PFSK-1 (cell line): ENCODE data around the gene RIIAD1. TPM values are rescaled to one million over a fixed set of nuclear protein-coding genes. Genes with fewer than 3 reads are reported as not detected.

ENCODE experiments used
- FOXP2 ChIP-seq: optimal IDR thresholded peaks from 2 replicates; pipeline ENCODE3; 2011; ENCODE audit warnings: borderline replicate concordance, control low read depth, inconsistent platforms; ENCODE audit not compliant: insufficient read depth; ENCODE audit errors: extremely low read length, extremely low read depth
- POLR2AphosphoS5 ChIP-seq: IDR thresholded peaks from 2 replicates; pipeline ENCODE4 v1.6.1; 2012; ENCODE audit warnings: low read depth, mild to moderate bottlenecking, control low read depth, low read length, moderate library complexity
- SIN3A ChIP-seq: IDR thresholded peaks from 2 replicates; pipeline ENCODE4 v1.6.1; 2012; ENCODE audit warnings: mild to moderate bottlenecking, low read length, moderate library complexity, borderline replicate concordance; ENCODE audit not compliant: insufficient read depth
- TAF1 ChIP-seq: IDR thresholded peaks from 2 replicates; pipeline ENCODE4 v1.6.1; 2012; ENCODE audit warnings: low read length, control low read depth, borderline replicate concordance; ENCODE audit not compliant: insufficient read depth
- polyA plus RNA-seq: library from polyadenylated mRNA; unstranded; fragments of >200 nt; gene quantifications from one replicate; pipeline ENCODE4 v1.2.1, GENCODE V29; 2012; ENCODE audit warnings: low read depth, missing spikeins; ENCODE audit not compliant: insufficient read length
- TF ChIP-seq, protein P1 (sequence below), 2 experiments: IDR thresholded peaks; 2 replicates each; pipeline versions ENCODE4 v1.6.1 to v1.8.0; 2011 to 2012; ENCODE audit warnings: low read depth in 2 of 2, low read length in 2 of 2, control low read depth in 1 of 2, inconsistent platforms in 1 of 2, mild to moderate bottlenecking in 1 of 2, moderate library complexity in 1 of 2; ENCODE audit not compliant: insufficient read depth in 1 of 2

Gene RIIAD1
- polyA plus RNA-seq: not detected

DNA sequence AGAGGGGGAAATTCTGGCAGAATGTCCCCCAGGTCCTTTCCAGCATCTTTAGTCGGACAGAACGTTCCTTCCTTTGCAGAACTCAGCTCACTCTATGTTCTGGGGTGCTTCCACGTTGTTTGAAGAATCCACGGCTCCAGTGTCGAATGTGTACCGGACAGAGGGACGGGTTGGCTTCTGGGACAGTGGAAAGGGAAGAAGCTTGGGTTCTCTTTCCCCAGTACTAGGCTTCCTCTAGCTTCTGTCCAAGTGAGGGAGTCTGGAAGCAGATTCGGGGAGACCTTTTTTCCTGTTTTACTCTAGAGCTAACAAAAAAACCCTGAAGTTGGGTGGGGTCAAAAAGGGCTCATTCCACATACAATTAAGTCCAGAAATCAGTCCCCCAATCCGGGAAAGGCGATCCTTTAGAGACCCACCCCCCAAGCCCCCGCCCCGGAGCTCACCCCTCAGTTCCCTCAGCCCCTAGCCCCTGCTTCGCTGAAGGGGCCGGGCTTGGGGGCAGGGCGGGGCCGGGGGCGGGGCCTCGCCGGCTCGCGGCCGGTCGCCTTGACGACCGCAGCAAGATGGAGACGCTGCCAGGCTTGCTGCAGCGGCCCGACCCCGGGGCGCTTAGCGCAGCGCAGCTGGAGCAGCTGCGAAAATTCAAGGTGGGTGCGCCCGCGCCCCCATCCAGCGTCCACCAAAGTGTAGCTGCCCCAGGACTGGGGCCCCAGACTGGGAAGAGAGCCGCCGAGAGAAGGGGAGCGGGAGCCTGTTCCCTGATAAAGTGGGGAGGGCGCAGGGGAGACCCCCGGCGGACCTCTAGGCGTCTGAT, at the start of gene RIIAD1:
Gene RIIAD1, plus strand, starts transcription at position 549 of the 814 bp plus-strand sequence. Its CDS starts 15 bp downstream, at position 564.
- TF ChIP-seq FOXP2 (no peak), SIN3A (no peak), POLR2AphosphoS5 (no peak), TAF1 (no peak)
- TF ChIP-seq, protein P1, sequence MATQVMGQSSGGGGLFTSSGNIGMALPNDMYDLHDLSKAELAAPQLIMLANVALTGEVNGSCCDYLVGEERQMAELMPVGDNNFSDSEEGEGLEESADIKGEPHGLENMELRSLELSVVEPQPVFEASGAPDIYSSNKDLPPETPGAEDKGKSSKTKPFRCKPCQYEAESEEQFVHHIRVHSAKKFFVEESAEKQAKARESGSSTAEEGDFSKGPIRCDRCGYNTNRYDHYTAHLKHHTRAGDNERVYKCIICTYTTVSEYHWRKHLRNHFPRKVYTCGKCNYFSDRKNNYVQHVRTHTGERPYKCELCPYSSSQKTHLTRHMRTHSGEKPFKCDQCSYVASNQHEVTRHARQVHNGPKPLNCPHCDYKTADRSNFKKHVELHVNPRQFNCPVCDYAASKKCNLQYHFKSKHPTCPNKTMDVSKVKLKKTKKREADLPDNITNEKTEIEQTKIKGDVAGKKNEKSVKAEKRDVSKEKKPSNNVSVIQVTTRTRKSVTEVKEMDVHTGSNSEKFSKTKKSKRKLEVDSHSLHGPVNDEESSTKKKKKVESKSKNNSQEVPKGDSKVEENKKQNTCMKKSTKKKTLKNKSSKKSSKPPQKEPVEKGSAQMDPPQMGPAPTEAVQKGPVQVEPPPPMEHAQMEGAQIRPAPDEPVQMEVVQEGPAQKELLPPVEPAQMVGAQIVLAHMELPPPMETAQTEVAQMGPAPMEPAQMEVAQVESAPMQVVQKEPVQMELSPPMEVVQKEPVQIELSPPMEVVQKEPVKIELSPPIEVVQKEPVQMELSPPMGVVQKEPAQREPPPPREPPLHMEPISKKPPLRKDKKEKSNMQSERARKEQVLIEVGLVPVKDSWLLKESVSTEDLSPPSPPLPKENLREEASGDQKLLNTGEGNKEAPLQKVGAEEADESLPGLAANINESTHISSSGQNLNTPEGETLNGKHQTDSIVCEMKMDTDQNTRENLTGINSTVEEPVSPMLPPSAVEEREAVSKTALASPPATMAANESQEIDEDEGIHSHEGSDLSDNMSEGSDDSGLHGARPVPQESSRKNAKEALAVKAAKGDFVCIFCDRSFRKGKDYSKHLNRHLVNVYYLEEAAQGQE (IDR thresholded peaks at IDR 0.05; ENCODE audit: insufficient read depth in 1 of 2, low read depth in 2 of 2, low read length in 2 of 2): no peak

DNA sequence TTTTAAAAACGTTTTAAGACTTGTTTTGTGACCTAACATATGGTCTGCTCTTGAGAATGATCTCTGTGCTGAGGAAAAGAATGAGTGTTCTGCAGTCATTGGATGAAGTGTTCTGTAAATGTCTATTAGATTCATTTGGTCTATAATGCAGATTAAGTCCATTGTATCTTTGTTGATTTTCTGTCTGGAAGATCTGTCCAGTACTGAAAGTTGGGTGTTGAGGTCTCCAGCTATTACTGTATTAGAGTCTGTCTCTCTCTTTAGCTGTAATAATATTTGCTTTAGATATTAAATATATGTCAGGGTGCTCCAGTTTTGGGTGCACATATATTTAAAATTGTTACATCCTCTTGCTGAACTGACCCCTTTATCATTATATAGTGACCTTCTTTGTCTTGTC, 47.9 kb upstream of the RIIAD1 start:
- TF ChIP-seq POLR2AphosphoS5: no peak

DNA sequence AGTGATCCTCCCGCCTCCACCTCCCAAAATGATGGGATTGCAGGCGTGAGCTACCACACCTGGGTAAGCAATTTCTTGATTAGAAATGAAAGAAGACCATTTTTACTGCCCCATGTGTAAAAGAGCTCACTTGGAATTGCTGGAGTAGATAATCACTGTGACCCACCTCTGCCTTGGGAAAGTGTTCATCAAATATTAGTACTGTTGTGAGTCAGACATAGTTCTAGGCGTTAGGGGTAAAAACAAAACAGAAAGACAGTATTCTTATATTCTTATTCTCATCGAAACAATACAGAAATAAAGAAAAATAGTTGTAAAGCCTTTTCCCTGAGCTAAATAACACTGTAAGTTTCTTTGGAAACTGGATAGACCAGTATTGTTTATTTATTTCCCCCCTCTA, 40.9 kb upstream of the RIIAD1 start:
- TF ChIP-seq TAF1 (no peak), POLR2AphosphoS5 (no peak), FOXP2 (no peak), SIN3A (no peak)
- TF ChIP-seq, protein P1 (IDR thresholded peaks at IDR 0.05; ENCODE audit: insufficient read depth in 1 of 2, low read depth in 2 of 2, low read length in 2 of 2): no peak

- no peak for TF ChIP-seq TAF1
- no peak for TF ChIP-seq SIN3A
- TF ChIP-seq, protein P1 (IDR thresholded peaks at IDR 0.05; ENCODE audit: insufficient read depth in 1 of 2, low read depth in 2 of 2, low read length in 2 of 2): no peak
- no peak for TF ChIP-seq POLR2AphosphoS5
- no peak for TF ChIP-seq FOXP2
These were observed 40.5 kb upstream of the RIIAD1 start for GRCh38 chr1:151680826-151681225.

DNA sequence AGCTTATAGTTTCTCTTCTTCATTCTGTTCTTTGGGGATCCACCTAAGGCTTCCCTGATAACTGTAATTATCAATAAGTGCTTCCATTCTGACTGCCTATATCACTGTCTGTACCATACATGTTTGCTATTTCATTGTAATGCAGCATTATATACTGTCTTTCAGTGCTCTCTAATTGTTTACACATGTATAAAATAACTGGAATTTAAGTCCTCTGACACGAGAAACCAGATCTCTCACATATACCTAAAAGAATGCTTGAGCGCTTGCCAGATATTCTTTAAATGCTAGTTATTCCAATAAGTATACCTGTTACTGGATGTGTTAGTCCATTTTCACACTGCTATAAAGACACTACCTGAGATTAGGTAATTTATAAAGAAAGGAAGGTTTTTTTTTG, 39.4 kb upstream of the RIIAD1 start:
- TF ChIP-seq FOXP2: no peak
- TF ChIP-seq TAF1: no peak
- TF ChIP-seq, protein P1 (IDR thresholded peaks at IDR 0.05; ENCODE audit: insufficient read depth in 1 of 2, low read depth in 2 of 2, low read length in 2 of 2): no peak
